HG03196 (cell line): ENCODE measurements around the gene ALDH5A1.
A peak's percentile ranks its signal among the peaks of the same experiment; 100 is the strongest.

ENCODE experiments used
- ATAC-seq: cut with Tn5 transposase; IDR thresholded peaks from one replicate; pipeline ENCODE4 v1.9.1; 2021; ENCODE audit not compliant: unreplicated experiment

Gene ALDH5A1

DNA sequence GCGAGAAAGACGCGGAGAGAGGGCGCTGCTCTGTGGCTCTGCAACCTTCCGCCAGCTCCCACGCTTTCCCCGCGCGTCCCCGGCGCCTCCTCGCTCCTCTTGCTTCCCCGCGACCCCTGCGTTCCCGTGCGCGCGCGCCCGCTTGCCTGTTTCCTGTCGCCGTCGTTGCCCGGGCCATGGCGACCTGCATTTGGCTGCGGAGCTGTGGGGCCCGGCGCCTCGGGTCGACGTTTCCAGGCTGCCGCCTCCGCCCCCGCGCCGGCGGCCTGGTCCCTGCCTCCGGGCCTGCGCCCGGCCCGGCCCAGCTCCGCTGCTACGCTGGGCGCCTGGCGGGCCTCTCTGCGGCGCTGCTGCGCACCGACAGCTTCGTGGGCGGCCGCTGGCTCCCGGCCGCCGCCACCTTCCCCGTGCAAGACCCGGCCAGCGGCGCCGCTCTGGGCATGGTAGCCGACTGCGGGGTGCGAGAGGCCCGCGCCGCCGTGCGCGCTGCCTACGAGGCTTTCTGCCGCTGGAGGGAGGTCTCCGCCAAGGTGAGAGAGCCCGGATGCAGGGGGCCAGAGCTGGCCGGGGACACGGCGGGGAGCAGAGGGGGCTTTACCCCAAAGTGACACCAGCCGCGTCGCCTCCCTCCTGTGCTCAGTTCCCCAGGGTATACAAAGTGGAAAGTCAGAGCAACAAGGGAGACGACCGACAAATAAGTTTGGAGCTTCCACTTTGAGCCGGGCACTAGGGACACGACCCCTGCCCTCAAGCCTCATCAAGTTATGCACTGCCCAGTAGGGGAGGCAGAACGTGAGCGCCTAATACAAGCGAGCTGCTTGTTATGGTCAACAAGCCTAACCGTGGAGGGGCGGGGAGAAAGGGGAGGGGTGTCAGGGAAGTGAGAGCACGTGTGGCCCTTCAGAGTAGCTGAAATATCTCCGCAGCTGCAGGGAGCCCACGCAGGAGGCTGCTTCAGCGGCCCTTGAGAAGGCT is at the start of gene ALDH5A1:
Gene ALDH5A1, plus strand, starts transcription at position 149 of the 975 bp plus-strand sequence. Its CDS starts 28 bp downstream, at position 177.
- peak; percentile 71 for ATAC-seq

DNA sequence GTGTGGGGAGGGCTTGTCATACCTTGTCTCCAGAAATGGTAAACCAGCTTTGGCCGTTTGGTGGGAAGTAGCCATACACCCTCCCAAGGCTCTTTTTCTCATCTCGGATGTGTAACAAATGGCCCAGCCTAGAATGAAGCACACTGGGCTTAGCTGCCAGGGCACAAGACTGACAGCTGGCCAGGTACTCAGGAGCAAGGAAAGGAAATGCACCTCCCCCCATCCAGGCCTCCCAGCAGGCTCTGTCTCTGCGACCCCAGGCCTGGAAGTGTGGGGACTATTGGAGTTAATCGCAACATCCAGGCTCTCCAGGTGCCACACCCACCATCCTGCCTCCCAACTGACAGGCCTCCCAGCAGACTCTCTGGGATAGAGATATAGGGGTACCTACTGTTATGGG is 49.1 kb upstream of the ALDH5A1 start:
- no peak for ATAC-seq

DNA sequence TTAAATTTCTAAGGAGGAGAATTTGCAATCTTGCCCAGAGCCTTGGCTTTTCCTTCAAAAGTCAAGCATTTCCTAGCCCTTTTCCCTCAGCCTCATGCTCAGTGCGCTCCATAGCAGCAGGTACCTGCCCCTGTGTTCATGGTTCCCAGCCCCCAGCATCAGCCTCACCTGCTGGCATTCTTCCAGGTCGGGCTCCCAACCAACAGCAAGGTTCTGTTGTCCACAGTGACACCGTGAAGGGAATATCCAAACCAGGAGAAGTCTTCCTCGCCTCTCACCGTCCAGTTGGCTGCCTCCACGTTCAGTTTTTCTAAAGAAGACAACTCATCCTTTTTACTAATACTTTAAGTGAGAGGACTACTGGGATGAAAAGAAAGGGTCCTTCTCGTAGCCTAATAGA is 48.1 kb upstream of the ALDH5A1 start:
- ATAC-seq, result no peak

DNA sequence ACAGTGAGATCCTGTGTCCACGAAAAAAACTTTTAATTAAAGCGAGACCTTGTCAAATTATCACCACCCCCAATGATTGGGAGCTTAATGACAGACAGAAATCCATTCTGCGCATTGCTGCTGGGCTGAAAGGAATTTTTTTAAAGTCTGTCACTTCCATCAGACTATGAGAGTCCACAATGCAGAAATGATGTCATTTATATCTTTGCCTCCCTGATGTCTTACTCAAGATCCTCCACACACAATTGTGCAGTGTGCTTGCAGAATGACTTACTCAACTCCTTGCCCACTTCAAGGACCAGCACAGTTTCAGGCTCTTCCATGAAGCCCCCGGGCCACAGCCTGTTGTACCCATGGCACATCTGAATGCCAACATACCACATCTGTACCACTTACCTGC is 46.4 kb upstream of the ALDH5A1 start:
- ATAC-seq, result no peak

DNA sequence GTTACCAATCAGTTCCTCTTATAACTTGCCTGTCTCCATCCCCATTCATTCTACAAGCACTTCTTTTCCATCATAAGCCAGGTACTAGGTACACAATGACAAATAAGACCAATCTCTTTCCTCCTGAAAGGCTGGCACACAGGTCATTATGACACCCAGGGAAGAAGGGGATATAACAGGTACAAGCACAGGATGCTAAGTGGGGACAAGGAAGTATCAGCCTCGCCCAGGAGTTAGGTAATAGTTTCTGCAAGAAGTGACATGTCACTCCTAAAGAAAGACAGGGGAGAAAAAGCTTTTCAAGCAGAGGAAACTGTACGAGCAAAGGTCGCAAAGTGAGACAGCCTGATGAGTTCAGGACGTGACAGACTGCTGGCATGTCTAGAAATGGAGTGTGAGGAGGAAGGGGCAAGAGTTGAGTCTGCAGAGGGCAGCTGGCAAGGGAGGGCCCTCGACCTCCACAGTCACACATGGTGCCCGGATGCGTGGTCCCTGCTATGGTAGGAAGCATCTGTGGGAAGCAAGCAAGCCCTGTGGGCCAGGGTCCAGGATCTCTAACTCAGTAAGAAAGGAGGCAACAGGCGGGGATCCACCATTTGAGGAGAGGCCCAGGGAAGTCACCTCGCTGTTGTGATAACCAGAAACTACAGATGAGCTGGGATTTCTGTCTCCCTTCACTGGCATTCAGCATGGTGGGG is 45.8 kb upstream of the ALDH5A1 start:
- ATAC-seq, result no peak

DNA sequence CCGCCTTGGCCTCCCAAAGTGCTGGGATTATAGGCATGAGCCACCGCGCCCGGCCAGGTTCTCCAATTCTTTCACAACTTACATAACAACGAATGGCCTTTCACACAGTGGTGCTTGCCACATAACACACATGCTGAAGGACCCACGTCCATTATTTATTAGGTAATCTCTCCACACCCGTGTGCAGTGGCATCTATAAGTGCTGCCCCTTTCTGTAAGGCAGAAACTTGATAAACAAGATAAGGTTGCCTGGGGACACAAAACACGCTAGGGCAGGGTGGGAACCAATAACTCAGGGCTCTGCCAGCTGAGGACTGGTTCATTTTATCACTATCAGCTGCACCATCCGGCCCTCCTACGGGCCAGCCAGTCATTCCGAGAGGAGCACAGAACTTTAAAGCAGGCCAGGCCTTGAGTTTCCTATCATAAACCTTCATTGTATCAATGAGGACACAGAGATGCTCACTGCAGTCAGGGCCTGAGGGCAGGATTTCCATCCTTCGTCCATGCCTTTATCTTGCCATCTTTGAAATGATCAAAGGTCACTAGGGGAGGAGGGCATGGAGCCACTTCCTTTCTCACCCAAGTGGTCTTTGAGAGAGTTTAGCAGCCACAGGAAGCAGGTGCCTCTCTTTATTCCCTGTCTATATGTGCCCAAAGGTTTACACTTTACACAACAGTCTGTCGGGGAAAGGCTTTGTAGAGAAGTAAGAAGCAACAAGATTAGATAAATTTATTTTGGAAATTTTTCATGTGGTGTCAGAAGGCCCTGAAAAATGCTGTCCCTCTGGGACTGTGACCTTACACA is 43.0 kb upstream of the ALDH5A1 start:
- ATAC-seq, result no peak

DNA sequence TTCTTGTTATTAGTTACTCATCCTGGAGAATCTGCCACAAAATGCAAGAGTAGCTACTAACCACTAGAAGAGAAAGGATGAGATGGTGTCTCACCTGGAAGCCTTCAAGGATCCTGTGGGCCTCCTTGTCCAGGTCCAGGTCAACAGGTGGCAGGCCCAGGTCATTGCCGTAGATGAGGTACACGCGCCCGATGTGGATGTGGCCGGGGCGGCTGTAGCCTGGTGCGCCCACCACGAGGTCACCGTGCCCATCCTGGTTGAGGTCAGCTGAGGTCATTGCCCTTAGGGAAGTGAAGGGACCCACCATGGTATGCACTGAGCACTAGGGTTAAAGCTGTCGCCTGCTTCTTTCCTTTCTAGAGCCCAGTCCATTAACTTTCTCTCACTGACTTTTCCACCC is 40.8 kb upstream of the ALDH5A1 start:
- no peak for ATAC-seq

DNA sequence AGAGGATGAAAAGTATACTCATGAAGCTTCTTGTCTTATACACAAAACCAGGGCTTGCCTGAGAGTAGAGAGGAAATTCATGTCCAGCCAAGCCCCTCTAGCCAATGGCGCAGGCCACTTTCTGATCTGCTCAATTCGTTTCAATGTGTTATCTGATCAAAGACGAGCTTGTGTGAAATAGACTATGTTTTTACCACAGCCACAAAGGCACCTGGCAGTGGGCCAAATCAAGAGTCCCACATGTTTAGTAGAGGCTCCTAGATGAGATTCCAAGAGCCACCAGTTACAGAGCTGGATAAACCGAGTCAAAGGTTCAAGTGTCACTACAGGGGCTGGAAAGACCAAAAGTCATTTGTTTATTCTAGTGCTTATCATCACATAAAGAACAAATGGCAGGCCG is 40.3 kb upstream of the ALDH5A1 start:
- ATAC-seq, result no peak

DNA sequence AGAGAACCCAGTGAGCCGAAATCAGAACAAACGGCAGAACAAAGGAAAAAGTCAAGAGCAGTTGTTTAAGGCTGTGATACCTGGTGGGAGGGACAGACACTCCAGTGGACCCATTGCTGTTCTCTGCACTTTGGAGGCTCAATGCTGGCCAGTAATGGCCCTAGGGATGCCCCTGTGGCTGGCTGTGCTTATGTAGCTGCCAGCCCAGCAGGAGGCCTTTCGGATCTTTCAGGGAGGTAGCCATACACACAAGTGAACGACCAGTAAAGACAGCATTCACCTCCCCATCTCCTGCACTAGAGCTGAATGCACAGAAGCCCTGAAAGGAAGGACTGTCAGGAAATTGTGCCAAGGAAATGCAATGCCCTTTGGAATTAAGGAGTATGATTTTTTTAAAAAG is 39.7 kb upstream of the ALDH5A1 start:
- ATAC-seq, result no peak

DNA sequence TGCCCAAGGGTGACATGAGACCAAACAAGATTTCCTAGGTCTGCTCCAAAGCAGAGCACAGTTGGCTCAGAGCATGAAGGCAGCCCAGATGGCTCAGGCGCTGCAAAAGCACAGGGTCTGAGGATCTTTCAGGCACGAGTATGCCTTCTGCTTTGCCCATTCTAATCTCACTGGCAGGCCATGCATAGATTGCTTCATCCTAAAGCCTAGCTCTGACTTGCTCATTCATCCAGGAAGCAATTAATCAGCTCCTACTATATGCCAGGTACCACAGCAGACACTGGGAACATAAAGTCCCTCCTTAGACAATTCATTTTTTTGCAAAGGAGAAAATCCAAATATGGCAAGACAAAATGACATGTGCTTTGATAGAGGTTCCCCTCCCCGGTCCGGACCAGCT is 36.6 kb upstream of the ALDH5A1 start:
- no peak for ATAC-seq

DNA sequence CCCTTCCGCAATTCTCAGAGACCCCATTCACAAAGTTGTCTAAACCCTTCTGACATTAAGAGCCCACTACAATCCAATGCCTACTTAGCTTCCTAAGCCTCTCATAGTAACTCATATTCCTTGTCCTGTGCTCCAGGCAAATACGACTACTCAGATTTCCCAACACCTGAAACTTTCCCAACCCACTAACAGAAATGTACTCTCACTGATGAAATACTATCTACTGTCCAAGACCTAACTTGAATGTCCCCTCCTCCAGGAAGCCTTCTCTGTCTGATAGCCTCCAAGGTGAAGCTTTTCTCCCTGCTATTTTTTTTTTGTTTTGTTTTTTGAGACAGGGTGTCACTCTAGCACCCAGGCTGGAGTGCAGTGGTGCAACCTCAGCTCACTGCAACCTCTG is 35.8 kb upstream of the ALDH5A1 start:
- ATAC-seq, result no peak

DNA sequence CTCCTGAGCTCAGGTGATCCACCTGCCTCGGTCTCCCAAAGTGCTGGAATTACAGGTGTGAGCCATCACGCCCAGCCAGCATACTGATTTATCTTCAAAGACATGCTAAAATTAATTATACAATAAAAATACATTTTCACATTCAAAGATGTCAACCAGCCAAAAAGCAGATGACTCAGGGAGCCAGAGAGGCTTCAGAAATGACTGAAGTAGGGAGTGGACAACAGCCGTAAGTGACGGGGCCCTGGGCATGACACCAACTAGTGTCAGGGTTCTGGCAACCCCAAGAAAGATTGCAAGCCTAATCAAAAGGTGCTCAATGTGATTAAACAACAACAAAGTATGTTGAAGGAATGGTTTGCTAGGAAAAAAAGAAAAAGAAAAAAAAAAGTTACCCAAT is 33.8 kb upstream of the ALDH5A1 start:
- ATAC-seq, result no peak

DNA sequence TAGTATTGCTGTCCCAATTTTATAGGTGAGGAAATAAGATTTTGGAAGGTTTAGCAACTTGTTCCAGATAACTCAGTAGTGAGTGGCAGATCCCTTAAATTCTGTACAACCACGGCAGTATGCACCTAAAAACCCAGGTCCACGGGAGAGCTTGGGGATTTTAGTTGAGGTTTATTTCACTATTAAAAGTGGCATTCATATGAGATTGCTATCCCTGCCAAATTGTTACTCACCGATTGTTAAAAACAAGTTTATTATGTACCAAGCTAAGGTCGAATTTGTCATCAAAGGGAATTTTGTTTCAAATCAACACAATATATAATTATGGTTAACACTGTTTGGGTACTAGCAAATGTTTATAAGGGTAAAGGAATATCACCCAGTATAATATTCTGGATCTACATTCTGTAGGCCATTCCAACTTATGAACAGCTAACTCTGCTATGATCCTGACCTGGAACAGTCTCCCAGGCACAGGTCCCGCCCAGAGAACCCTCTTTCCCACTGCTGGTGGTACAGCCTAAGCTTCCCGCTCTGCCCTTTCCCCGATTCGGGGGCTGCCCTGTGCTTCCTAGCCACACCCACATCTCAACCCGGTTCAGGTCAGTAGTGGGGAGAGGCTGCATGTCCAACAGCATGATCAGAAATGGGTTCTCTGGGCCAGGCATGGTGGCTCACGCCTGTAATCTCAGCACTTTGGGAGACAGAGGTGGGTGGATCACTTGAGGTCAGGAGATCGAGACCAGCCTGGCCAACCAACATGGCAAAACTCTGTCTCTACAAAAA is 30.3 kb upstream of the ALDH5A1 start:
- no peak for ATAC-seq

DNA sequence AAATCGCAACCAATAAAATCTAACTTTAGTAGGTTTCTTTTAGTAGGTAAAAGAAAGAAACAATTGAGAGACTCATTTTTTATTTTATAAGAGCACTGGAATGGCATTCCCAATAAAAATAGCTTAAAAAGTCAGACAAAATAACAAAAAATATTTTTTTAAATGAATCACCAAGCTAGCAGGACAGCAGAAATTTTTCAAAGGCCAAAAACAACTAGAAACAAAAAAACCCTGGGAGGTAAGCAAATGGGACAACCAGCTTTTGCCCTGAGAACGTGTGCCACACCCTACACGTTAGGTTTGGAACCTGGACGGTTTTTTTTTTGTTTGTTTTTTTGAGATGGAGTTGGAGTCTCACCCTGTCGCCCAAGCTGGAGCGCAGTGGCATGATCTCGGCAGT is 25.0 kb upstream of the ALDH5A1 start:
- ATAC-seq, result no peak

DNA sequence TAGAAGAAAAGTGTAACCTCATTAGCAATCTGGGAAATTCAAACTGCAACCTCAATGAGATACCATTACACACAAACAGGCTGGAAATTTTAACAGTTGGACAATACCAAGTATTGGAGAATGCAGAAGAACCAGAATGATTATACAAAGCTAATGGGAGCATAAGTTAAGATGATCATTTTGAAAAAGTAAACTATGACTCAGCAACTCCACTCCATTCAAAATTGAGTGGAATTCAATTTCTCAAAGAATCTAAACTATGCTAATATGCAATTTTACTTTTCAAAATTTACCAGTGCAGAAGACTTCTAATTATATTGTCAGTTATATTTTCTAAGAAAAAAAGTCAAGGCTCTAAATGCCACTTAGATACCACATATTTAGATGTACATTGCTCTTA is 22.6 kb upstream of the ALDH5A1 start:
- ATAC-seq, result no peak

DNA sequence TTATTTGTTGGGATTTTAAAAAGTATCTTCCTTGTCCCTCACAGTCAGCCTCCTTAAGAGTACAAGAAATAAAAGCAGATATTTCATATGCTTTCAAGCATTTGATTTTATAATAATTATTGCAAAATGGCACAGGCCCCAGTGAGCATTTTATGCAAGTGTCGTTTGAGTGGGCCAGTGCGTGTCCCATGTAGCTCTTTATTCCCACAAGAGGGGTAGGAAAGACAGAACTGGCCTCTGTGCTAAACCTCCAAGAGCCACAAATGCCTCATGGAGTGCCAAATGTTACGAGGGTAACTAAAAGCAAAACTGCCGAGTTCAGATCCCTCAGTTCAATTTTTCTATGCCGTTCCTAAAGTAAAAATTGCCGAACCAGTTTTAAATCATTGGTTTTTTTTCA is 18.1 kb upstream of the ALDH5A1 start:
- ATAC-seq, result no peak

DNA sequence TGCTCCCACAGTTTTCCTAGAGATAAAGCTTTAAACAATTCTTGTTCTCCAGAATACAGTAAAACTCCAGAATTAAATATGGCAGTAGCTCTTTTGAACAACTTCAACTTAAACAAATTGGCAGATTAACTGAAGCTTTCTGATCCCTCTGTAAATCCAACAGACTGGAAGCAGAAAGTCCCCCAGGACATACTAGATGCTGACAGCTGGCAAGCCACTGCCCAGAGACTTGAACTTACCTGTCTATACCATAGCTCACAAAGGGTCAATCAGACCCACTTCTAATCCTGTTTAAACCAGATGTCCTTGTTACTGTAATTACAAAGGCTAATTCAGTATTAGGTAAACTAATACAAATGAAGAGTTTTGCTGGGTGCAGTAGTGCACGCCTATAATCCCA is 17.7 kb upstream of the ALDH5A1 start:
- ATAC-seq, result no peak

DNA sequence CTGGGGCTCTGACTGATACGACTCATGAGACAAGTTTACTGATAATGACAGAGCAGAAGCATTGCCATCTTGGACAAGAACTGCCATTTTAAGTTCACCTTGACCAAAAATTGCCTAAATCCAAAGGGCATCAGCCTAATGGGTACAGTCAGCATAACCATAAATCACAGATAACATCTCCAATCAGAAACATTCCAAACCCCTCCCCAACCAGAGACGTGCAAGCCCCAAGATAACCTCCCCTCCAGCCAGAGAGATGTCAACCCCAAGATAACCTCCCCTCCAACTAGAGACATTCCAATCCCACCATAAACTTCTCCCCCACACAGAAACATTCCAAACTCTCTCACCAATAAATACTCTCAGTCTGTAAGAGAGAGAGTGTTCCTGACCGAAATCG is 15.9 kb upstream of the ALDH5A1 start:
- no peak for ATAC-seq

DNA sequence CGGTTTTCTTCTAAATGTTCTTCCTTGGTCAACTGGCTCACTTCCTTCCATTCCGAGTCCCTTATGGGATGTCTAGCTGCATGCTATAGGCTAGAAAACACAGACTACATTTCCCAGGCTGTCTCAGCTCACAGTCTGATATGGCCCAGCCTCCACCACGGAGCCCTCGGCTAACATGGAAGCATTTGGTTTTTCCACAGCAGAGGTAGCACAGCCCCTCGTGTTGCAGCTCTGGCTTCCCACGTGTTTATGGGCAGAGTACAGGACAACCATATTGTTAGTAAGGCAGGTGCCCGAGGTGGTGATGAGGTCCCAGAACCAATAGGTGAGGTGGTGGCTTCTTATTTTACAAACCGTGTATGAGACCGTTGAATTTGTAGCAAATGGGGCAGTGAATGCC is 14.1 kb upstream of the ALDH5A1 start:
- ATAC-seq, result no peak

DNA sequence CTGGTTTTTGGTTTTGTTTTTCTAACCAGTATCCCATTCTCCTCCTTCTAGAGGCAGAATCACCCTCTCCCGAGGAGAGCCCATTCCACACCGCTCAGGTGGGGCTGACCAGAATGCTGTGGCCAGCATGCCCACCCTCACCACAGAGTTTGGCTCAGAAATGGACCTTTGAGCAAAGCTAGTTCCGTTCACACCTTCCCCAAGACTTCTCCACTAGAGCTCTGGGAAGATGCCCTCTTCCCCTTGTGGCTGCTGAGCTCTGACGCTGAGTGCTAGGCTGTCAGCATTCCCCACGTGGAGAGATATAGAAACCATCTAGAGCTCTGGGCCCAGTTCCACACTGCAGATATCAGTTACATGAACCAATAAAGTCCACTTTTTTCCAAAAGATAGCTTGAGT is 13.3 kb upstream of the ALDH5A1 start:
- ATAC-seq, result no peak
